A204.1 (cell line): ENCODE results near the gene TMEM201.
"Not testable (repeated sequence)": the region's sequence is repeated elsewhere in the genome, so short reads cannot be mapped to it uniquely, and the experiment has no call there.

Experiments
- FAIRE-seq: peaks from 2 replicates; lab custom pipeline; 2012; peaks lifted over from hg19 to GRCh38; lab: Jason Lieb, UNC

The TMEM201 gene

GRCh38 chr1:9621032-9621431 is 32.3 kb downstream of the TMEM201 start:
- FAIRE-seq = no peak

DNA sequence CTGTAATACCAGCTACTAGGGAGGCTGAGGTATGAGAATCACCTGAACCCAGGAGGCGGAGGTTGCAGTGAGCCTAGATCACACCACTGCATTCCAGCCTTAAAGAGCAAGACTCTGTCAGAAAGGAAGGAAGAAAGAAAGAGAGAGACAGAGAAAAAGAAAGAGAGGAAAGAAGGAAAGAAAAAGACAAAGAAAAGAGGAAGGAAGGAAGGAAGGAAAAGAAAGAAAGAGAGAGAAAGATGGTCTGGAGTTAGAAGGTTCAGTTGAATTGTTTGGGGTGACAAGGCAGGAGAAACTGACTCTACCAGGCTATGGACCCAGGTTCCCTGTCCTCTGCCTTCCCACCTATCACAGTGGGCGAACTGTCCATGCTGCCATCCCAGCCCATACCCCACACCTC is 35.4 kb downstream of the TMEM201 start:
- FAIRE-seq = no peak

GRCh38 chr1:9625030-9625429 is 36.3 kb downstream of the TMEM201 start:
- FAIRE-seq = not testable (repeated sequence)

- no peak for FAIRE-seq
Measured at GRCh38 chr1:9626201-9626608, 37.5 kb downstream of the TMEM201 start.

- FAIRE-seq = no peak
Measured at GRCh38 chr1:9628541-9629444, 40.1 kb downstream of the TMEM201 start.

DNA sequence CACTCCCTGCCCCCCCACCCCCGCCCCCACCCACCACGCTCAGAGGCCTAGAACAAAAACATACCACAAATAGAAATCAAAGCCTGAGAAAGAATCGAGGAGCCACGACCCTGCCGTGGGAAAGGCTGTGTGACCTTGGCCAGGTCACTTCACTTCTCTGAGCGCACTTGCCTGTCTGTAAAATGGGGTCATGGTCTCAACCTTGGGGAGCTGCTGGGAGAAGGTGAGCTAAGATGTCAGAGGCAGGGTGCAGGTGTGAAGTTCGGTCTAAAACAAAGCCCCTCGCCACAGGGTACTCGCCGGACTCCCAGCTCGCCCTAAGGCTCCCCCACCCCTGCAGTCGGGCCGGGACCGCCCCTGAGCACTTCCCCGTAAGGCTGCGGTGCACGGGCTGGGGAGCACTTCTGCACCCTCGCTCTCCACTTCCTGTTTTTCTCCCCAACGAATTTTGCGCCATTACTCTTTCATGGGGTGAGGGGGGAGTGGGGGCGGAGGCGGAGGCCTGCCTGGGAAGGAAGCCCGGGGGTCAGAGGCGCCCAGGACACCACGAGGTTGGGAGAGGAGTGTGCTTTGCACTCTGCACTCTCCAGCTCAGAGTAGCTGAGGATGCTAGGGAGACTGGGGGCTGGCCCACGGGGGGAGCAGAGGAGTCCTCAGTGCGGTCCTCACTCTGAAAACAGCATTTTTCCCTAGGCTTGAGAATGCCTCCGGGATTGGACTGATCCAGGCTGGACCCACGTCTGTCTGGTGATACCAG is 40.9 kb downstream of the TMEM201 start:
- no peak for FAIRE-seq

DNA sequence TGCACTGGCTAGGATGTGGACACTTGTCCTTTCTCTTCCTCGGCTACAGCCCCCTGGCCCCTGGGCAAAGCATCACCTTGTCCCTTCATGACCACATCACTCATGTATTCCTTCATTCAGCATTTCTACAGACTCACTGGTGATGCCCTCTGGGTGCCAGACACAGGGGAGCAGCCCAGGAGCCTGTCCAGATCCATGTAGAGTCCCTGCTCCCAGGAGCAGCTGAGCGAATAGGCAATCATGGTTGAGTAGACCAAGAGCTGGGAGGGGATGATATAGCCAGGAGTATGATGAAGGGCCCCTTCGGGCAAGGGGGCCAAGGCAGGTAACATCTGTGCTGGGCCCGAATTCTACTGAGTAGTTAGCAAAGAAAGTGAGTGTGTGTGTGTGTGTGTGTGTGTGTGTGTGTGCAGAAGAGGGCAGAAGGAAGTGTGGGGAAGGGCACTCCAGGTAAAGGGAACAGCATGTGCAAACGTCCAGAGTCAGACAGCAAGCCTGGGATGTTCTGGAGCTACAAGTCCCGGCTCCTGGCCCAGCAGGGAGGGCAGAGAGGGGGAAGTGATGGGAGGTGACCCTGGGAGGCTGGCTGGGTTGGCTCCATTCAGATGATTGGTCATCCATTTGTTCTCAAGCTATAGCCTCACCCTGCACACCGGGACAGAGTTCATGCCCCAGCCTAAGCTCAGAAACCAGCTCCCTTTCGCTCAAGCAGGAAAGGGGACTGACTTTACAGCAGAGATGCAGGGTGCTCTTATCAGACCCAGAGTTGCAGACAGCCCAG is 41.8 kb downstream of the TMEM201 start:
- FAIRE-seq = no peak

- no peak for FAIRE-seq
Measured at GRCh38 chr1:9631613-9632012, 42.9 kb downstream of the TMEM201 start.

DNA sequence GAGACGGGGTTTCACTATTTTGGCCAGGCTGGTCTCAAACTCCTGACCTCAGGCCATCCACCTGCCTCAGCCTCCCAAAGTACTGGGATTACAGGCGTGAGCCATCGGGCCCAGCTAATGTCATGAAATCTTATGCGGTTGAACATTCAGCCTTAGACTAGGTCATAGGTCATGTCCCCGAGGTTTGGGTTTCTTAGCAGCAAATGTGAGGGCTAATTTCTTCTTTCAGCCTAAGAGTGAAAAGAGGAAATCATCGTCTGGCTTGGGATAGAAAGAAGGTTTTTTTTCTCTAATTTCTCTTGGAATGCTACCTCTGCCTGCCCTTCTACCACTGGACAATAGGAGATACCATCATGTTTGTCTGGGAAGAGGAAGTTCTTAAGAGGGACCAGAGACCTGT is 44.8 kb downstream of the TMEM201 start:
- no peak for FAIRE-seq

DNA sequence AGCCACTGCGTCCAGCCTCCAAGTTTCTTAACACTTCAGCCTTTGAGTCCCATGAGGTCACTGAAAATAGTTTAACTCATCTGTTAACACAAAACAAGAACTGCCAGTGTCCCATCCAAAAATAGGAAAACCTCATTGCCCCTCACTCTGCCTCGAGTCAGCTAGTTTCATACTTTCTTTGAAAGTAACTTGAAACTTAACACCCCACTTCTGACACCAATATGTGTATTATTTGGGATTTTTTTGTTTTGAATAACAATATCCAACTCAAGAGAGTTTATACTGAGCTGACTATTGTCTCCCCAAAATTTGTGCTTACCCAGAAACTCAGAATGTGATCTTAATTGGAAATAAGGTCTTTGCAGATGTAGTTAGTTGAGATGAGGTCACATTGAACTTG is 45.9 kb downstream of the TMEM201 start:
- no peak for FAIRE-seq

- FAIRE-seq = no peak
Measured at GRCh38 chr1:9639227-9639626, 50.5 kb downstream of the TMEM201 start.

- FAIRE-seq = no peak
Measured at GRCh38 chr1:9643351-9644256, 54.9 kb downstream of the TMEM201 start.

- FAIRE-seq = no peak
Measured at GRCh38 chr1:9646037-9646436, 57.3 kb downstream of the TMEM201 start.

- no peak for FAIRE-seq
Measured at GRCh38 chr1:9648171-9648570, 59.5 kb downstream of the TMEM201 start.

GRCh38 chr1:9649769-9650168 is 61.1 kb downstream of the TMEM201 start:
- no peak for FAIRE-seq

DNA sequence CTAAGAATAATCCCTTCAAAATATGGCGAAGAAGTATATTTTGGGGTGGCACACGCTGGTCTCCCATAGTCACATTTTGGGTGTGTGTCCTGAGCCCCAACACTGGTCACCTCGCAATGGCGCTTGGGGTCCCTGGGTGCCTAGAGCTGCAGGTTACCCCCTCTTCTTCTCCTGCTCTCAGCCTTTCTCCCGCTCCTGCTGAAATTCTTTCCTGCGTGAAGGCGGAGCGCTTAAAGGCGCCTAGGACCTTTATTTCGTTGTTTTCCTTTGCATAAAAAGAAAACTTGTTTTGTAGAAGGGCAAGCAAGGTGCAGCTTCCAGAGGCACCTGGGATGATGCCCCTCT is 62.5 kb downstream of the TMEM201 start:
- no peak for FAIRE-seq

- no peak for FAIRE-seq
Measured at GRCh38 chr1:9651565-9652378, 63.1 kb downstream of the TMEM201 start, which contains the start of gene PIK3CD. PIK3CD (plus strand) TSS chr1:9651731; CDS start chr1:9710456, 58,725 bp downstream.

- no peak for FAIRE-seq
Measured at GRCh38 chr1:9652379-9653209, 63.9 kb downstream of the TMEM201 start.

DNA sequence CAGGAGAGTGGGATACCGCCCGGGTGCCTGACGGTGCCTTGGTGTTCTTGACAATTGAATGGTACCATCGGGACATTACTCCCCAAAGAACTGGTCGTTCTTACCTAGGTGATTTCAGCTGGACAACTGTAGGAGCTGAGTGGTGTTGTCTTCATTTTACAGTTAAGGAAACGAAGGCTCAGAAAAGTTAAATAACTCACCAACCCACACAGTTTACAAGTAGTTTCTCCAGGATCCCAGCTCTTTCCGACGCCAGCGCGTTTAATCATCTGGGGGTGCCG is 64.4 kb downstream of the TMEM201 start:
- FAIRE-seq = no peak

DNA sequence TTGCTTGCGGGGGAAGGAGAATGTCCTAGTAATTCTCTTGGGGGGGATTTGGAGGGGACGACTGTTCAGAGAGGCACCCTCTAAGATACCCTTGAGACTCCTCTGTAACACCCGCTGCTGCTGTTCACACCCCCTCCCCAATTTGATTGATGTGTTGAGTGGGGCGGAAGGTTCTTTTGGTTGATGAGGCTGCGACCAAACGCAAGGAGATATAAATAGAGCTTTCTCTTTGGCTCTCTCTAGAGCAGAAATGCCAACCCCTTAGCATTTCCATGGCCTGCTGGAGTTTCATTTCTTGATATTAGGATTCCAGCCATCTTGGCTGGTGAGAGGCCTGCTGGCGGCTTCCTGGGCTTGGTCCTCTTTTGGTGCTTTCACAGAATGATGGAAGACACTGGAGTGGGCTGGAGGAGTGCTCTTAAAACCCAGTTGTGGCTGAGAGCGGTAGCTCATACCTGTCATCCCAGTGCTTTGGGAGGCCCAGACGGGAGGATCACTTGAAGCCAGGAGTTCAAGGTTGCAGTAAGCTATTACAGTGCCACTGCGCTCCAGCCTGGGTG is 64.9 kb downstream of the TMEM201 start:
- no peak for FAIRE-seq
